A673 (cell line): ENCODE data around the gene ZBTB38.

Experiments
- EZH2 ChIP-seq: fragments of 200-600 bp; sonication (generic); IDR thresholded peaks from 2 replicates; pipeline ENCODE4 v1.6.1; 2017; ENCODE audit warnings: borderline replicate concordance, low read depth, mild to moderate bottlenecking, mixed read lengths, antibody characterized with exemption, low read length; ENCODE audit not compliant: poor library complexity, severe bottlenecking
- TF ChIP-seq, protein P1 (sequence below): fragments of 300-800, 200-600 bp; sonication (generic); conservative IDR thresholded peaks from 2 replicates; pipeline ENCODE4 v1.5.1; 2017; ENCODE audit warnings: low read depth, mild to moderate bottlenecking, antibody characterized with exemption, low read length, moderate library complexity, mixed read lengths

DNA sequence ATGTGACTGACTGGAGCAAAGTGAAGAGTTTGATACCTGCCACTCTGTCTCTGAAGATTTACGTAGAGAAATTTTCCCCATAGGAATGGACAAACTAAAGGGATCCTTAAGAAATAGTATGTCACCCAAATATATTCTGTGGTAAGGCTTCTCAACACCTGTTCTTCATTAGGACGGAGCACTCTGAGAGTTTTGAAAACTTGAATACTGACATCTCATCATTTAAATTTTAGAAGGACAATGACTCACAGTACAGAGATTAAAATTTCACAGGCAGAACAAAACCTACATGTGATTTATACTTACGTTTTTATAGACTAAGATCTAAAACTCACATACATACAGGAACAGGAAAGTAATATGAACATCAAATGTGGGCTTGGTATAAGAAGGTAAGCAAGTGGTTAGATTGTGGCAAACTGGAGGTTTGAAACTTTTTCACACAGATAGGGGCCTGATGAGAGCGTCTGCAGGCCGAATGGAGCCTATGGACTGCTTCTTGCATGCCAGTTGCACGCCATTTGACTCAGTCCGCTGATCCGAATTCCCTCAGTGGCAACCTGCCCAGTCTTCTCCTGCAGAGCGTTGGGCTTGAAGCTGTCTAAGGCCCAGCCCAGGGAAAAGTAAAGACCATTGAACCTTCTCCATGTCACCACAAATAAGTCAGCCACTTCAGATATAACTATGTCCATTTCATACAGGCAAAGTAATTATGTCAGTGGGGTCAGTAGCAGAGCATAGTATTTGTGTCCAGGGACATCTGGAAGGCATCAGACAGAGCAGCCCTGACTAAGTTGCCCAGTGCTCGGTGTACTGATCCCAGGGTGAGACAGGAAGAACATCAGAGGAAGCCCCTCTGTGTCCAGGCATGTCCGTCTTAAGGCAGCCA, 45.7 kb downstream of the ZBTB38 start:
- TF ChIP-seq, protein P1, sequence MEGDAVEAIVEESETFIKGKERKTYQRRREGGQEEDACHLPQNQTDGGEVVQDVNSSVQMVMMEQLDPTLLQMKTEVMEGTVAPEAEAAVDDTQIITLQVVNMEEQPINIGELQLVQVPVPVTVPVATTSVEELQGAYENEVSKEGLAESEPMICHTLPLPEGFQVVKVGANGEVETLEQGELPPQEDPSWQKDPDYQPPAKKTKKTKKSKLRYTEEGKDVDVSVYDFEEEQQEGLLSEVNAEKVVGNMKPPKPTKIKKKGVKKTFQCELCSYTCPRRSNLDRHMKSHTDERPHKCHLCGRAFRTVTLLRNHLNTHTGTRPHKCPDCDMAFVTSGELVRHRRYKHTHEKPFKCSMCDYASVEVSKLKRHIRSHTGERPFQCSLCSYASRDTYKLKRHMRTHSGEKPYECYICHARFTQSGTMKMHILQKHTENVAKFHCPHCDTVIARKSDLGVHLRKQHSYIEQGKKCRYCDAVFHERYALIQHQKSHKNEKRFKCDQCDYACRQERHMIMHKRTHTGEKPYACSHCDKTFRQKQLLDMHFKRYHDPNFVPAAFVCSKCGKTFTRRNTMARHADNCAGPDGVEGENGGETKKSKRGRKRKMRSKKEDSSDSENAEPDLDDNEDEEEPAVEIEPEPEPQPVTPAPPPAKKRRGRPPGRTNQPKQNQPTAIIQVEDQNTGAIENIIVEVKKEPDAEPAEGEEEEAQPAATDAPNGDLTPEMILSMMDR = no peak
- TF ChIP-seq EZH2 = no peak
